H1 (cell line): ENCODE measurements around the gene GPR34. TPM values are rescaled to one million over a fixed set of nuclear protein-coding genes. Genes with fewer than 3 reads are reported as not detected.
A peak's percentile ranks its signal among the peaks of the same experiment; 100 is the strongest.

ENCODE experiments used
- CTCF ChIA-PET: fragments of 300-600 bp; sonication (Branson Sonifier 250); formaldehyde crosslinking; loops from one replicate; lab custom pipeline; 2021; ENCODE audit not compliant: partially characterized antibody; lab: Charles Lee
- POLR2A ChIA-PET: fragments of 300-600 bp; sonication (Branson Sonifier 250); formaldehyde crosslinking; loops from one replicate; lab custom pipeline; 2021; ENCODE audit warnings: inconsistent platforms; ENCODE audit not compliant: partially characterized antibody; lab: Charles Lee
- DNase-seq, 2 experiments: peaks; one replicate each; pipeline versions ENCODE4 v3.0.0 to v3.0.0-alpha.2; 2010 to 2022; ENCODE audit warnings: low spot score in 2 of 2, low read depth in 1 of 2, mixed read lengths in 1 of 2
- FAIRE-seq: peaks from 2 replicates; lab custom pipeline; 2011; peaks lifted over from hg19 to GRCh38; lab: Jason Lieb, UNC
- H2AFZ ChIP-seq: 2 replicates; pipeline ENCODE4 v1.8.1; 2012; ENCODE audit warnings: low read length, inconsistent platforms
- H2AK5ac ChIP-seq: 2 replicates; pipeline ENCODE4 v1.6.1; 2013; ENCODE audit warnings: low read depth, low read length
- H2BK120ac ChIP-seq: replicated peaks from 2 replicates; pipeline ENCODE3; 2013; ENCODE audit warnings: low read depth, low read length, inconsistent platforms
- H2BK12ac ChIP-seq: 2 replicates; pipeline ENCODE4 v1.6.1; 2013; ENCODE audit warnings: low read depth, low read length
- H2BK15ac ChIP-seq: 2 replicates; pipeline ENCODE4 v1.6.1; 2013; ENCODE audit warnings: low read length
- H2BK20ac ChIP-seq: 2 replicates; pipeline ENCODE4 v1.6.1; 2013; ENCODE audit warnings: low read length
- H2BK5ac ChIP-seq: 2 replicates; pipeline ENCODE4 v1.6.1; 2013; ENCODE audit warnings: low read depth, low read length
- H3K14ac ChIP-seq: 2 replicates; pipeline ENCODE4 v1.6.1; 2013; ENCODE audit warnings: inconsistent platforms; ENCODE audit not compliant: insufficient read length
- H3K18ac ChIP-seq: 2 replicates; pipeline ENCODE4 v1.6.1; 2013; ENCODE audit warnings: low read length; ENCODE audit errors: extremely low read depth
- H3K23ac ChIP-seq: 2 replicates; pipeline ENCODE4 v1.6.1; 2013; ENCODE audit warnings: inconsistent platforms; ENCODE audit not compliant: insufficient read length
- H3K23me2 ChIP-seq: 2 replicates; pipeline ENCODE4 v1.6.1; 2013; ENCODE audit warnings: low read depth, low read length
- H3K27ac ChIP-seq: 2 replicates; pipeline ENCODE4 v1.6.1; 2011; ENCODE audit warnings: low read depth, low read length, inconsistent platforms
- H3K27me3 ChIP-seq, 4 experiments: replicated peaks in 1 of 4; 1 replicate in 1 of 4; 2 replicates in 3 of 4; pipeline versions ENCODE4 v1.6.1 to v1.8.1; 2011 to 2013; ENCODE audit warnings: low read length in 3 of 4, mild to moderate bottlenecking in 3 of 4, inconsistent platforms in 2 of 4, mixed read lengths in 2 of 4, moderate library complexity in 1 of 4; ENCODE audit not compliant: control insufficient read depth in 3 of 4, insufficient read depth in 3 of 4; ENCODE audit errors: extremely low read depth in 1 of 4
- H3K36me3 ChIP-seq, 4 experiments: 2 replicates each; pipeline versions ENCODE4 v1.6.1 to v1.8.1; 2011 to 2013; ENCODE audit warnings: mild to moderate bottlenecking in 4 of 4, low read length in 3 of 4, moderate library complexity in 2 of 4, control low read depth in 1 of 4, inconsistent platforms in 1 of 4; ENCODE audit not compliant: insufficient read depth in 4 of 4, control insufficient read depth in 2 of 4
- H3K4ac ChIP-seq: replicated peaks from 2 replicates; pipeline ENCODE3; 2013; ENCODE audit warnings: low read length, low read depth, mixed read lengths, inconsistent platforms; ENCODE audit not compliant: insufficient read length
- H3K4me1 ChIP-seq, 4 experiments: replicated peaks in 1 of 4; 1 replicate in 1 of 4; 2 replicates in 3 of 4; pipeline versions ENCODE4 v1.6.1 to v1.8.1; 2011 to 2013; ENCODE audit warnings: low read length in 3 of 4, inconsistent platforms in 2 of 4, mixed read lengths in 1 of 4; ENCODE audit not compliant: insufficient read depth in 4 of 4, control insufficient read depth in 3 of 4
- H3K4me2 ChIP-seq, 2 experiments: 2 replicates each; pipeline versions ENCODE4 v1.6.1 to v1.8.1; 2011 to 2013; ENCODE audit warnings: low read depth in 2 of 2, low read length in 2 of 2, control low read depth in 1 of 2, inconsistent platforms in 1 of 2, mild to moderate bottlenecking in 1 of 2; ENCODE audit not compliant: insufficient read depth in 1 of 2
- H3K4me3 ChIP-seq, 4 experiments: fragments of 200-600, 300-600 bp in 1 of 4; sonication (generic), shearing (Covaris generic), sonication (Bioruptor Twin) in 1 of 4; 2 replicates each; pipeline versions ENCODE4 v1.5.1 to v1.8.1; 2011 to 2016; ENCODE audit warnings: low read length in 4 of 4, low read depth in 3 of 4, control low read depth in 2 of 4, inconsistent platforms in 2 of 4, mild to moderate bottlenecking in 2 of 4, mixed read lengths in 1 of 4, moderate library complexity in 1 of 4; ENCODE audit not compliant: insufficient read depth in 2 of 4; ENCODE audit errors: extremely low read depth in 1 of 4
- H3K56ac ChIP-seq: replicated peaks from 2 replicates; pipeline ENCODE3; 2013; ENCODE audit warnings: low read depth, mild to moderate bottlenecking, mixed read lengths, low read length, inconsistent platforms; ENCODE audit not compliant: insufficient read length
- H3K79me1 ChIP-seq: 2 replicates; pipeline ENCODE4 v1.6.1; 2013; ENCODE audit warnings: low read depth, low read length, control low read depth
- H3K79me2 ChIP-seq, 2 experiments: 2 replicates each; pipeline versions ENCODE4 v1.6.1 to v1.8.1; 2012 to 2013; ENCODE audit warnings: low read length in 2 of 2, mild to moderate bottlenecking in 2 of 2, inconsistent platforms in 1 of 2; ENCODE audit not compliant: insufficient read depth in 2 of 2, control insufficient read depth in 1 of 2
- H3K9ac ChIP-seq, 4 experiments: replicated peaks in 1 of 4; 1 replicate in 1 of 4; 2 replicates in 3 of 4; pipeline versions ENCODE4 v1.6.1 to v1.8.1; 2011 to 2013; ENCODE audit warnings: low read depth in 3 of 4, low read length in 3 of 4, control low read depth in 2 of 4, mild to moderate bottlenecking in 2 of 4, moderate library complexity in 2 of 4, inconsistent platforms in 1 of 4; ENCODE audit errors: extremely low read depth in 1 of 4
- H3K9me3 ChIP-seq, 2 experiments: 2 replicates each; pipeline versions ENCODE4 v1.6.1 to v1.8.1; 2012 to 2013; ENCODE audit warnings: mild to moderate bottlenecking in 2 of 2, moderate library complexity in 2 of 2, control low read depth in 1 of 2, inconsistent platforms in 1 of 2, low read depth in 1 of 2, low read length in 1 of 2, mixed read lengths in 1 of 2; ENCODE audit not compliant: insufficient read depth in 2 of 2
- H4K20me1 ChIP-seq, 2 experiments: replicated peaks in 1 of 2; 2 replicates each; pipeline versions ENCODE3 to v1.8.1; 2011 to 2013; ENCODE audit warnings: inconsistent platforms in 2 of 2, low read length in 2 of 2, mild to moderate bottlenecking in 1 of 2; ENCODE audit not compliant: insufficient read depth in 2 of 2, control insufficient read depth in 1 of 2
- H4K5ac ChIP-seq: 2 replicates; pipeline ENCODE4 v1.6.1; 2013; ENCODE audit warnings: low read length, low read depth, mixed read lengths, inconsistent platforms; ENCODE audit not compliant: insufficient read length
- H4K8ac ChIP-seq: 2 replicates; pipeline ENCODE4 v1.8.0; 2013; ENCODE audit warnings: mild to moderate bottlenecking, moderate library complexity, low read length, inconsistent platforms; ENCODE audit not compliant: insufficient read depth; ENCODE audit errors: extremely low read depth
- H4K91ac ChIP-seq: replicated peaks from 2 replicates; pipeline ENCODE3; 2013; ENCODE audit warnings: low read length, mixed read lengths, inconsistent platforms; ENCODE audit not compliant: insufficient read length
- BACH1 ChIP-seq: IDR thresholded peaks from 2 replicates; pipeline ENCODE4 v1.6.1; 2012; ENCODE audit warnings: low read length, improper control_type of control experiment
- CBX5 ChIP-seq: fragments of 300-800, 300-1000 bp; sonication (generic); IDR thresholded peaks from 2 replicates; pipeline ENCODE4 v1.7.1; 2016; ENCODE audit warnings: antibody characterized with exemption, low read length, low read depth
- CBX8 ChIP-seq: fragments of 300-800, 300-1000 bp; sonication (generic); IDR thresholded peaks from 2 replicates; pipeline ENCODE4 v1.7.1; 2016; ENCODE audit warnings: low read depth, low read length, borderline replicate concordance
- EZH2 ChIP-seq: fragments of 200-600 bp; sonication (generic); IDR thresholded peaks from 2 replicates; pipeline ENCODE4 v1.7.1; 2012; ENCODE audit warnings: low read depth, mild to moderate bottlenecking, moderate library complexity, low read length, inconsistent platforms; ENCODE audit not compliant: severe bottlenecking
- MAFK ChIP-seq: IDR thresholded peaks from 2 replicates; pipeline ENCODE4 v1.6.1; 2012; ENCODE audit warnings: low read depth, mild to moderate bottlenecking, improper control_type of control experiment, low read length
- POLR2A ChIP-seq, 2 experiments: IDR thresholded peaks; 1 replicate in 1 of 2; 2 replicates in 1 of 2; pipeline ENCODE4 v1.6.1; 2011; ENCODE audit warnings: low read depth in 2 of 2, low read length in 2 of 2, mild to moderate bottlenecking in 2 of 2; ENCODE audit errors: control extremely low read depth in 1 of 2
- RBBP5 ChIP-seq: IDR thresholded peaks from 2 replicates; pipeline ENCODE4 v1.7.1; 2012; ENCODE audit warnings: low read depth, mild to moderate bottlenecking, inconsistent platforms, low read length, moderate library complexity, borderline replicate concordance
- SAP30 ChIP-seq: fragments of 300-600 bp; sonication (generic); IDR thresholded peaks from 2 replicates; pipeline ENCODE4 v1.7.1; 2012; ENCODE audit warnings: low read length, moderate library complexity, mild to moderate bottlenecking, inconsistent platforms; ENCODE audit not compliant: insufficient read depth, insufficient replicate concordance
- SUZ12 ChIP-seq: fragments of 200-600 bp; sonication (generic); IDR thresholded peaks from 2 replicates; pipeline ENCODE4 v1.6.1; 2012; ENCODE audit warnings: mild to moderate bottlenecking, inconsistent platforms, low read length, moderate library complexity, mixed read lengths
- TEAD4 ChIP-seq: IDR thresholded peaks from 2 replicates; pipeline ENCODE4 v1.6.1; 2012; ENCODE audit warnings: low read depth, low read length, inconsistent platforms, mixed read lengths
- YY1 ChIP-seq: IDR thresholded peaks from 2 replicates; pipeline ENCODE4 v1.6.1; 2011; ENCODE audit warnings: low read depth, mild to moderate bottlenecking, low read length
- WGBS, 2 experiments: shearing (Covaris generic) in 1 of 2; methylation state at CpG; one replicate each; pipeline versions ENCODE4 v1.1.6 to v1.1.7; 2013 to 2015; ENCODE audit warnings: low lambda C conversion rate in 2 of 2, mixed read lengths in 2 of 2, inconsistent platforms in 1 of 2, low coverage in 1 of 2, missing lambda C conversion rate in 1 of 2; ENCODE audit not compliant: insufficient replicate concordance in 2 of 2, insufficient coverage in 1 of 2, insufficient read length in 1 of 2; ENCODE audit errors: extremely low coverage in 1 of 2, missing lambda C conversion rate in 1 of 2; 5-methylcytosine and 5-hydroxymethylcytosine counted together
- polyA plus RNA-seq, 7 experiments: library from polyadenylated mRNA; depleted of rRNA in 3 of 7; stranded (reverse) in 5 of 7; unstranded in 2 of 7; fragments of >200 nt in 5 of 7; fragments of 200-250 nt in 2 of 7; gene quantifications; 1 replicate in 5 of 7; 2 replicates in 1 of 7; 4 replicates in 1 of 7; pipeline versions ENCODE4 v1.2.1 to v1.2.3, GENCODE V29; 2011 to 2013; ENCODE audit warnings: missing spikeins in 2 of 7, mixed read lengths in 2 of 7
- total RNA-seq: library from RNA; stranded (reverse); fragmentation: NEBNext Ultra II Directional; extraction: Animal tissue kit (Norgen Biotek cat#: 25700); gene quantifications from 2 replicates; pipeline ENCODE4 v1.2.1, GENCODE V29; 2021
- TF ChIP-seq, protein P1 (sequence below): IDR thresholded peaks from 2 replicates; pipeline ENCODE4 v1.6.1; 2012; ENCODE audit warnings: inconsistent platforms

Gene GPR34
- total and polyA plus RNA-seq, 2 of the 8 experiments (the other 6 are each of a cell fraction or from before 2014, with no cell fraction given), result not detected

DNA sequence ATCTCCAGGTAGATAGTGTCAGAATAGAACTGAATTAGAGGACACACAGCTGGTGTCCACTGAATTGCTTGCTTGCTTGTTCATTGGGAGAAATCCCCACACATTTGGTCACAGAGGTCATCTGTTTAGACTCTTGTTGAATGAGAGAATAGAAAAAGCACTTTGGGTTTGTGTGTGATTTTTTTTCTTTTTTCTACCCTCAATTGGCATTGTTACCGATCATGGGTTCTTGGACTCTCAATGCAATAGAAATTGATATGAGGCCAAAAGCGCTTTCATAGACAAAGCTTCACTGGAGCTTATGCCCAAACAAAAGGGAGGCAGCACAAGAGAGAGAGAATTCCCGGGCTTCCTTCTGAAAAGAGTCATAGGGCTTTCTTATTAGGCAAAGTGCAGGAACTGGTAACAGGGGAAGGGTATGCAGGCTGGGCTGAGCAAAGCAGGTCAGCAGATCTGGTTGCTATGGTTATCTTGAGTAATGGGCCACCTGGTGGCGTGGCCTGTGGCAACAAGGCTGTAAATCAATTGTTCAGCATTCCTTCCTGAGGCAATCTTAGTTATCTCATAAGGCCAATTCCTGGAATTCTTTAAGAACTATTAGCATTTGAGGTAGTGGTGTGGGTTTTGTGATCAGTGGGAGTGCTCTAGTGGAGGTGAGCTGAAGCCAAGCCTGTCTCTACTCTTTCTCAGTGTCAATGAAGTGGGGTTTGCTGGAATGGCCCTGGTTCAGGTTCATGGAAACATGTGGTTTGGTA, 29.9 kb downstream of the GPR34 start:
- Histone ChIP-seq H4K20me1 (no peaks in the 10 kb centered on the region), H2BK5ac (peak overlapping the region; percentile 94), H2AFZ (no peak overlapping the region), H4K91ac (peak overlapping the region; percentile 80), H3K4me1 (peaks cover 0 to 13% (median 3%) of the 10 kb centered on the region in 4 experiments; a peak in 5 of 7 replicates), H3K4me3 (no peak overlapping the region), H2BK12ac (peak overlapping the region; percentile 84; the same call in 1 of the 2 replicates), H3K9me3 (no peaks in the 10 kb centered on the region), H3K4me2 (peak overlapping the region in 1 of 2 experiments; percentile 33; a peak in 3 of 4 replicates), H3K79me2 (no peaks in the 10 kb centered on the region), H4K8ac (no peak overlapping the region), H2BK120ac (peak overlapping the region; percentile 83), H3K14ac (no peak overlapping the region), H2BK20ac (no peak overlapping the region), H3K4ac (no peak overlapping the region), H3K18ac (peak overlapping the region; percentile 13), H3K79me1 (no peaks in the 10 kb centered on the region), H2AK5ac (no peak overlapping the region), H3K36me3 (no peaks in the 10 kb centered on the region), H4K5ac (no peak overlapping the region), H2BK15ac (no peak overlapping the region), H3K23me2 (no peaks in the 10 kb centered on the region), H3K23ac (no peak overlapping the region), H3K27me3 (no peaks in the 10 kb centered on the region), H3K27ac (peak overlapping the region; percentile 88), H3K9ac (peak overlapping the region in 1 of 4 experiments; percentile 37; a peak in 2 of 7 replicates), H3K56ac (no peak overlapping the region)
- ChIA-PET POLR2A (interaction anchor here (0.6 kb wide), 2 partner anchors 430 to 1935 kb away, joined by 4 read pairs; no protein-coding TSS in a partner anchor), CTCF (interaction anchor here (0.9 to 1.1 kb wide), 3 partner anchors 11 to 42 kb away, joined by 3 to 4 read pairs (median 4); no protein-coding TSS in a partner anchor)
- DNase-seq (peak; percentile 41 to 48), FAIRE-seq (peak; percentile 98)
- WGBS, 2 experiments, result 24% methylated on average over 3 of the region's 4 CpGs; no CpG with 5 or more reads in 1 of the 2 experiments
- TF ChIP-seq EZH2 (no peak), CBX8 (no peak), SAP30 (no peak), BACH1 (0 out of 2 replicates have a peak, but pooled peaks have one; percentile 10), POLR2A (IDR thresholded peaks at IDR 0.05; ENCODE audit: control extremely low read depth in 1 of 2, low read depth in 2 of 2, low read length in 2 of 2) (peak in 1 of 2 experiments; percentile 54; a peak in 1 of 3 replicates), YY1 (no peak), TEAD4 (peak; percentile 78), CBX5 (no peak), SUZ12 (no peak), RBBP5 (no peak), MAFK (peak; percentile 17; the same call in 1 of the 2 replicates)
- TF ChIP-seq, protein P1, sequence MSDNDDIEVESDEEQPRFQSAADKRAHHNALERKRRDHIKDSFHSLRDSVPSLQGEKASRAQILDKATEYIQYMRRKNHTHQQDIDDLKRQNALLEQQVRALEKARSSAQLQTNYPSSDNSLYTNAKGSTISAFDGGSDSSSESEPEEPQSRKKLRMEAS, result 0 out of 2 replicates have a peak, but pooled peaks have one; percentile 30
